DMS153 (cell line): ENCODE results near the gene C6orf62.
"Not testable (repeated sequence)": the region's sequence is repeated elsewhere in the genome, so short reads cannot be mapped to it uniquely, and the experiment has no call there.

Source experiments
- DNase-seq: peaks from one replicate; lab custom pipeline; 2025; lab: John Stamatoyannopoulos, UW

Gene C6orf62

DNA sequence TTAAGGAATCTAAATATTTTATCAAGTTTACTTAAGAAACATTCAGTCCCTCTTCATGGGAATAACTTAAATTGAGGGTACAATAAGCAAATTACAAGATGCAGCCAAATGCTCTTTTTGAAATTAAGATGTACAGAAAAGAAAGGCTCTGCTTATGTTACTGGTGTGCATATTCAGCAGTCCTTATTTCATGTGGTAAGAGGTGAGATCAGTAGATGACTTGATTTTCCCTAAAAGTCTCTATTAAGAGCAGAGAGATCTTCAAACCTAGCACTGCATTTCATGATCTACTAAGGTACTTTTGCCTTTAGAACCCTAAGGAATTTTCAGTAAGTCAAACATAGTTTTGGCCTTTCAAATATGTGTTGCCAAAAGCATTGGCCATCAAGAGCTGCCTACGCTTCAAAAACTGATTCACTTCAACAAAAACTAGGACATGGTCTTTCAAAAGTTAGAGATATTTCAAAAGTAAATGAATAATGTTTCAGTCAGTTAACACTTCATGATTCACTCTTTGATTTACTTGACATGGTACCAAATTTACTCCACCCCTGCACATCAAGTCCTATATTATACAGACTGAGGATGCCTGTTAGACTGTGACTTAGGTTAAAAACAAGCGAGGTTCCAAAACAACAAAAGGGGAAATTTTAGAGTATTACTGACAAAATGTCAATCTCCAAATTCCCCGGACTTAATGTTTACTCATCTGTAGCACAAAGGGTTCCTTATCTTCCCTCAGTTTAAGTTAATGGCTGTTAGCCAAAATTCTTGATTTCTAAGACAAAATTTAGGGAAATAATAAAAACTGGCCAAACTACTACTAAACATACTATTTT, 19.2 kb downstream of the C6orf62 start:
- DNase-seq, result no peak

- no peak for DNase-seq
These were observed 22.9 kb downstream of the C6orf62 start for GRCh38 chr6:24696097-24696496.

GRCh38 chr6:24695635-24696034, 23.3 kb downstream of the C6orf62 start:
- peak; percentile 24 for DNase-seq

GRCh38 chr6:24694198-24694597, 24.8 kb downstream of the C6orf62 start:
- no peak for DNase-seq

- no peak for DNase-seq
These were observed 25.9 kb downstream of the C6orf62 start for GRCh38 chr6:24692848-24693592.

DNA sequence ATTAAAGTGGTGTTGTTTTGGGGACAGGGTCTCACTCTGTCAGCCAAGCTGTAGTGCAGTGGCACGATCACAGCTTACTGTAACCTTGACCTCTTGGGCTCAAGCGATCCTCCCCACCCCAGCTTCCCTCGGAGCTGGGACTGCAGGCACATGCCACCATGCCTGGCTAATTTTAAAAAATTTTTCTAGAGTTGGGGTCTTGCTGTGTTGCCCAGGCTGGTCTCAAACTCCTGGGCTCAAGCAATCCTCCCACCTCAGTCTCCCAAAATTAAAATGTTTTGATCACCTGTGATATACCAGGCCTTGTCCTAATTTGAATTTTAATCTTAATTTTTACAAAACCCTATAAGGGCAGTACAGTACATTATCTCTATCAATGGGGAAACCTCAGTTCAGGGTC, 26.5 kb downstream of the C6orf62 start:
- no peak for DNase-seq

GRCh38 chr6:24692003-24692402, 27.0 kb downstream of the C6orf62 start:
- DNase-seq, result no peak

DNA sequence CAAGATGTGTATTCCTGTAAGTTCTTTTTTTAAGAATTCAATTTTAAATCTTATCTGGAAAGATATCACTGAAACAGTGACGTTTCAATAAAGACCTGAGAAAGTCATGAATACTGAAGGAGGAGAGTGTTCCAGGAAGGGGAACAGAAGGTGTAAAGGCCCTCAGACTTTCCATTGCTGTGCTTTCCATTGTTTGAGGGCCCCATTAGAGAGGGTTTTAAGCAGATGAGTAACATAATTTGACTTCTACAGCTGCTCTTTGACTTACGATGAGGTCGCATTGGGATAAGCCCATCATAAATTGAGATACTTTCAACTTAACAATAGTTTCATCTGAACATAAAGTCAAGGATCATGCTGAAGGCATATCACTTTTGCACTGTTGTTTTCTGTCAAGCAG, 27.4 kb downstream of the C6orf62 start:
- no peak for DNase-seq

DNA sequence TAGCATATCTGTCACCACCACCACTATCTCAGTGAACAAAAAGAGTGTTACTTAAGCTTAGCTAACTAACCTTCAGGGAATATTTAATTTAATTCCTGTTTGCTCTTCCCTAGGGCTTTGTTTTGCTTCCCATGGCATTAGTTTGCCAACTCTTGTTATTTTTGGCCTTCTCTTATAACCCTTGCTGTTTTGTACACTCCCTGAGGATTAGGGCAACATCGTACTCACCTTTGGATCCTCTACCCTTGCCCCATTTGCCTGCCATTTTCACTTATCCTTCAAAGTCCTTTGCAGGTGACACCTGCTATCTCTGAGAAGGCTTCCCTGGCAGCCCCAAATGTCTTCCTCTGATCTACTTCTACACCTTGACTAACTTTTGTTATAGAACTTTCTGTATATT, 28.4 kb downstream of the C6orf62 start:
- DNase-seq, result no peak

GRCh38 chr6:24689964-24690363, 29.0 kb downstream of the C6orf62 start:
- DNase-seq, result no peak

GRCh38 chr6:24686946-24687345, 32.0 kb downstream of the C6orf62 start:
- no peak for DNase-seq

DNA sequence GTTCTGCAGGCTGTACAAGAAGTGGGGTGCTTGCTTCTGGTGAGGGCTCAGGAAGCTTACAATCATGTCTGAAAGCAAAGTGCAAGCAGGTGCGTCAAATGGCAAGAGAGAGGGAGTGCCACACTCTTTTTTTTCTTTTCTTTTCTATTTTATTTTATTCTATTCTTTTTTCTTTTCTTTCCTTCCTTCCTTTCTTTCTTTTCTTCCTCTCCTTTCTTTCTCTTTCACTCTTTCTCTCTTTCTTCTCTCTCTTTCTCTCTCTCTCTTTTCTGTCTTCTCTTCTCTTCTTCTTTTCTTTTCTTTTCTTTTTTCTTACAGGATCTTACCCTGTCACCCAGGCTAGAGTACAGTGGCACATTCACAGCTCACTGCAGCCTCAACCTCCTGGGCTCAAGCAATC, 32.5 kb downstream of the C6orf62 start:
- DNase-seq, result no peak

GRCh38 chr6:24683297-24684296, 35.4 kb downstream of the C6orf62 start:
- DNase-seq, result no peak

GRCh38 chr6:24680582-24680981, 38.4 kb downstream of the C6orf62 start:
- DNase-seq, result no peak

GRCh38 chr6:24678792-24679352, 40.1 kb downstream of the C6orf62 start:
- not testable (repeated sequence) for DNase-seq

DNA sequence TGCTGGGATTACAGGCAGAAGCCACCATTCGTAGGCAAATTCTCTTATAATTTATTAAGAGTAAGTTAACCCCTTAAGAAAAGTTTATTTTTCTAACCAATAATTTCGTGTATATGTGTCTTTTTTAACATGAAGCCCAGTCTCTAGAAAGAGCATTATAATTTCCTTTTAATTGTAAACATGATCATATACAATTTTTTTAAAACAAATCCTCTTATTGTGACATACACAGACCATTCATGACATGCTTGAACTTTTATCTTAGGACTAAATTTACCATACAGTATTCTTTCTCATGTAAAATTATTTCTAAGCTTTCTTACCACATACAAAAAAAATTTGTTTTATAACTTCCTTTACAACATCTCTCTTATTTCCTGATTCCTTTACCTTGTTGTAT, 45.3 kb downstream of the C6orf62 start:
- no peak for DNase-seq

- no peak for DNase-seq
These were observed 46.3 kb downstream of the C6orf62 start for GRCh38 chr6:24672620-24673182.

DNA sequence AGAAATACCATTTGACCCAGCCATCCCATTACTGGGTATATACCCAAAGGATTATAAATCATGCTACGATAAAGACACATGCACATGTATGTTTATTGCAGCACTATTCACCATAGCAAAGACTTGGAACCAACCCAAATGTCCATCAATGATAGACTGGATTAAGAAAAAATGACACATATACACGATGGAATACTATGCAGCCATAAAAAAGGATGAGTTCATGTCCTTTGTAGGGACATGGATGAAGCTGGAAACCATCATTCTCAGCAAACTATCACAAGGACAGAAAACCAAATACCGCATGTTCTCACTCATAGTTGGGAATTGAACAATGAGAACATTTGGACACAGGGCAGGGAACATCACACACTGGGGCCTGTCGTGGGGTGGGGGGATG, 47.9 kb downstream of the C6orf62 start:
- not testable (repeated sequence) for DNase-seq

DNA sequence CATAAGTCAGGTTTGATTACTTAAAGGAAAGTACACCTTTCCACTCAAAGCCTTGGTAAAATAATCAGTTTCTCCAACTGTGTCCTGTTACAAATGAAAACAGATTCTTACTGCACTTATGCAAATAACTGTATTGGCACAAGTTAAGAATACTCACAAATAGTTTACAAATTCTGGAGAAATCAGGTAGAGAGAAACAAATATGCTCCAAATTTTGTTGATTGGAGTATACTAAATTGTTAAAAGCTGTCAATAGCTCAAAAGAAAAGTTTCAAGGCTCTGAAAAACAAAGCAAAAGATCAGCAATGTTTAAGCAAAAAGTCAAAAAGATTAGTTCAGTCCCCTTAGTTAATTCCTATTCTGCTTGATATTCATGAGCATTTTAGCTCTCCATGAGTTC, 48.5 kb downstream of the C6orf62 start:
- DNase-seq, result not testable (repeated sequence)

DNA sequence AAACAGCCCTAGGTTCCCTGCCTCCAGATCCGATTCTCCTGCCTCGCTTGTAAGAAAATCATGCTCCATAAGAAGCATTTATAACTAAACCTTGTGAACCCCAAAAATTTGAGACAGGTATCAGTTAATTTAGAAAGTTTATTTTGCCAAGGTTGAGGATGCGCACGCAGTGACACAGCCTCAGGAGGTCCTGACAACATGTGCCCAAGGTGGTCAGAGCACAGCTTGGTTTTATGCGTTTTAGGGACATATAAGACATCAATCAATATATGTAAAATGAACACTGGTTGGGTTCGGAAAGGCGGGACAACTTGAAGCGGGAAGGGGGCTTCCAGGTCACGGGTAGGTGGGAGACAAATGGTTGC, 50.0 kb downstream of the C6orf62 start:
- no peak for DNase-seq
